Measurements from ENCODE around the gene C1R.

DNA sequence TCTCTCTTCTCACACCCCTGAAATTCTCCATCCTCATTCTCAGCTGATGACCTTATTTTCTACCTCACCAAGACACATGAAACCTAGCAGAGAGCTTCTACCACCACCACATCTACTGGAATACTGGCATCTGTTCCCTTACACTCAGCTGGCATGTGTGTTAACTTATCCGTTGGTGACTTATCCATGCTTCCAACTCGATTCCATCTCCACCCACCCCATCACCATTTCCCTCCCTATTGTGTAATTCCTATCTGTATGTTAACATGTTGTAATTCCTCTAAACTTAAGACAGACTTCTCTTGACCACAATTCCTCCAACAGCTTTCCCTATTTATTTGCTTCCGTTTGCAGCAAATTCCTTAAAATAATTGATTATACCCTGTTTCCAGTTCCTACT is 16.3 kb downstream of the C1R start:
- TF ChIP-seq ZNF548 (tag by site-specific recombination; IDR thresholded peaks at IDR 0.05), result no peak
- TF ChIP-seq CTCF (tag by site-specific recombination; IDR thresholded peaks at IDR 0.05), result no peak
- TF ChIP-seq ZNF513 (tag by site-specific recombination; IDR thresholded peaks at IDR 0.05), result no peak
